Putamen (tissue), 1 donor: ENCODE results near the gene MAPT.
A peak's percentile ranks its signal among the peaks of the same experiment; 100 is the strongest.
"Not testable (repeated sequence)": the region's sequence is repeated elsewhere in the genome, so short reads cannot be mapped to it uniquely, and the experiment has no call there.

Experiments
- DNase-seq: peaks from one replicate; pipeline ENCODE4 v3.0.0-alpha.2; 2016; ENCODE audit warnings: low spot score

Gene MAPT

DNA sequence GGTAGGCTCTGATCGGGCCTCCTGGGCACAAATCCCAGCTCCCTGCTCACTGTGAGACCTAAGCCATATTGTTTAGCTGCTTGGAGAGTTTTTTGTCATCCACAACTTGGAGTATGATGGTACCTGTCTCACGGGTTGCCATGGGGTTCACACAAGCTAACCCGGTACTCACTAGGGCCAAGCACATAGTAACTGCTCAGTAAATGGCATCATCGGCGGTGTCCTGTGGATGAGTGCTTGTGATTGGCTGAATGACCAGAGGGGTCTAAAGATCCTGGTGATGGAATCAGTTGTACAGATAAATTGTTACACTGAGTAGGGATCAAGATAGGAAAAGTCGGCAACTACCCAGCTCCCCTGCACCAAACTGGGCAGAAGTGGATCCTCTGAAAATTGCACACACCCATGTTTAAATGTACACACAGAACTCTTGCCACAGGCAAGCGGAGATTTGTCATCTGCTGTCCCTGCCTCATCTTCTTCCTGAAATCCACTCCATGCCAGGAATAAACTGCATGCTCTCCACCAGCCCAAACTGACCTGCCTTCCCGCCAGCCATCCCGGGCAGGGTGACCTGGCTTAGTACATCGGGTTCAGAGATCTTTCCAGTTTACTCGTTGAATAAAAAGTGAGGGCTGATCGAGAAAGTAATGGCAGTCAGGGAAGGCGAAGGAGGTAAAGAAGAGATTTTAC is 6.5 kb downstream of the MAPT start:
- DNase-seq, result no peak

DNA sequence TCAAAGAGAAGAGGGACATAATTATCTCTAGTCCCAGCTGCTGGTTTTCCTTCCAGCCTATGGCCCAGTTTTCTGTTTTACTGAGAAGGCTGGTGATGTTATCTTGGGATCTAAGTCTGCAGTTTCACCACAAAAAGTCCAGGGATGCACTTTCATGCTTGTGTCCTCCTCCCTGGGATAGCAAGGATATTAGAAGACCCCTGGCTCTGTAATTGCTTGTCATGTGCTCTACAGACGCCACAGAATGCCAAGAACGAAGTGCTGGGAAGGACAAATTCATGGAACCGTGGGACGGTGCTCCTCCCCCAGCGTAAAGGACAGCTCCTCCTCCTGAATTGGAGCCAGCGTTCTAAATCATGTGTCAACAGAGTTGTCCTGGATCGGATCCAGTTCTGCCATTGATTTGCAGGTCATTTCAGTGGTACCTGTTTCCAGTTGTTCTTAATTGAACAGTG is 8.6 kb downstream of the MAPT start:
- DNase-seq, result no peak

DNA sequence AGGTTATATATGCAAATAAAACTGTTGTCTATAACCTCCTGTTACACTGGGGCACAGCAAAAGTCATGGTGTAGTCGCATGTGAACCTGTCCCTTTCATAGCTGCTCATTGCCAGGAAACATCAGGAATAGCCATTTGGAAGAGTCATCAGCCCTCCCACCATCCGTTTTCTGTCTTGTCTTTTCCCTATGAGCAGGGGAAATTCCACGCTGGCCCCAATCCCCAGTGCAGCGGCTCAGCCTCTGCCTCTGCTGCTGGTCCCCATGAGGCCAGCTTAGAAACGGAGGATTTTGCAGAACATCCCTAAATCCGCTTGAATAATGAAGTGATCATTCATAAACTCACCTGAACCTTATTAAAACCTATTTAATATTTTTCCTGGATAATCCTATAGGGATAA is 10.5 kb downstream of the MAPT start:
- DNase-seq, result no peak

DNA sequence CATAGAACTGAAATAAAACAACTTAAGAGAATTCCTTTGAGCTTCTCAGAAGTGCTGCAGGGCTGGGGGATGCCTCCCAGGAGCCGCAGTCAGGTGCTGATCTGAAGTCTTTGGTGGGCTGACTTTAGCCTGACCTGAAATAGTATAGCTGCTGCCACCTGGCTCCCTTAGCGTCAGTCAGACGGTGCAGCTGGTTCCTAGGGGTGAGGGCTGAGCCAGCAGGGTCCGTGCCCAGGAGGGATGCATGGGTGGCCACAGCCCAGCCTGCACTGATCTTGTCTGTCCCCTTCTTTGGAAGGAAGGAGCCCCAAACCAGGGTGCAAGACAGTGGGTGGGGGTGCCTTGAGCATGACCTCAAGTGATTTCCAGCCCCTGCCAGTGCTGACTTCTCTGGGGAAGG is 11.5 kb downstream of the MAPT start:
- no peak for DNase-seq

DNA sequence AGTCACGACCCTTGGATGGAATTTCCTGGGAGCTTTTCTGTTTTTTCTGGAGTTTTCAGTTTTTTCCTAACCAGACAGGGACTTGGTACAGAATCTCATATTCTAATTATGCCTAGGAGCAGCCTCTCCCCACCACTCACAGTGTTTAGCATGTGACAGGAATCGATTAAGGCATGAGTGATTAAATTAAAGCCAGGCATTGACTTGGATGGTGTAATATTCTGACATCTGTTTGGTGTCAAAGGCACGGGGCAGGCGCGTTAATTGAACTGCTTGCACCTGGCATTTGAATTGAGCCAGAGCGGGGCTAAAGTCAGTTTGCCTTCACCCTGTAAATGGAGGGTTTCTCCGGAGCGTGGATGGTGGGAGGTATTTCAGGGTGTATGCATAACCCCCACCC is 11.9 kb downstream of the MAPT start:
- no peak for DNase-seq

DNA sequence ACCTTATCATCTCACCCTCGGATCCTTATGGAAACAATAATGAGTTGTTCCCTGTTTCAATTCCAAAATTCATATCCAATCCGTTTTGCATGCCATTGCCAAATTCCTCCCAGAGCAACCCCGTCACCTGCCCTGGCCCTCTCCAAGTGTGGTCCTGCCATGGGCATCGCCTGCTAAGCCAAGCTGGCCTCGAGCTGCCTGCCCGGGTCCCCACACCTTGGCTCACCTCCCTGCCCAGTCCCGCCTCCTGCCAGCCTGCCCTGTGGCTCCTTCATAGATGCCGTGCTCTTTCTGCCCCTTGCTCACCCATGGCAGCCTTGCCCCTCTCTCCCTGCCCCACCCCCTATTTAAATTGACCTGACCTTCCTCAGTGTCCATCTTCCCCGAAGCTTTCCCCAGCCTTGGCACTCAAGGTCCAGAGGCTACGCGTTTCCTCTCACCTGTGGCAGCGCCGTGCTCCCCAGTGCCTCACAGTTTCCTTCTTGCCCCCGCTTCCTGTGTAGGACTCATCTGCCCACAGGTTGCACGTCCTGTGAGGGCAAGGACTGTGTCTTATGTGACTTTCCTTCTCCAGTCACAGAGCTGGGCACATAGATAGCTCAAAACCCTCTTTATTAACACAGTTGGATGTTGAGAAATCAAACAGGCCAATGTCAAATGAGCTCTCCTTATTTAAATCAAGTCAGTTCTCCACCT is 12.7 kb downstream of the MAPT start:
- no peak for DNase-seq

DNA sequence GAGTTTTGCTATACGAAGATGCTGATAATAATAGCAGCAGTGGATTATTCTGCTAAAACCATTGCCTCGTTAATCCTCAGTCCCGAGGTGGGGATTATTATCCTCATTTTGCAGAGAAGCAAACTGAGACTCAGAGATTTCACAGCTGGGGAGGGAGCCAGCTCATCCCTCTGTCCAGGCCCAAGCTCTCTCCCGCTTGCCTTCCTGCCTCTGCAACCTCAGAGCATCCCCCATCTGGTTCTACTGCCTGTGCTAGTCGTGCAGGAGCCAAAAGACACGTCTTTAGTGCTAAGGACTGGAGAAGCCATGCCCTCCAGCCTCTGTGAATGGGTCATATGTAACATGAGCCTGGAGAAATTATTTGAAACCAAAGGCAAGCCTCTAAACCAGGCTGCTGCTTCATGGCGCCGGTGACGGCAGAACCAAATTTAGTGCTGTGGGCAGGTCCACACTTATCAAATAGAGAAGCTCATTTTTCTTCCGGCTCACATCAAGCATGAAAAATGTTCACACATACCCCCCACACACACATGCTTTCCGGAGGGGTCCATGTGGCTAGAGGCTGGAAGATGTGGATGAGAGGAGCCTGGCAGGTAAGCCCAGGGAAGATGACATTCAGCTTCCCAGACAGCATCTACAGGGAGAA is 13.5 kb downstream of the MAPT start:
- DNase-seq, result no peak

DNA sequence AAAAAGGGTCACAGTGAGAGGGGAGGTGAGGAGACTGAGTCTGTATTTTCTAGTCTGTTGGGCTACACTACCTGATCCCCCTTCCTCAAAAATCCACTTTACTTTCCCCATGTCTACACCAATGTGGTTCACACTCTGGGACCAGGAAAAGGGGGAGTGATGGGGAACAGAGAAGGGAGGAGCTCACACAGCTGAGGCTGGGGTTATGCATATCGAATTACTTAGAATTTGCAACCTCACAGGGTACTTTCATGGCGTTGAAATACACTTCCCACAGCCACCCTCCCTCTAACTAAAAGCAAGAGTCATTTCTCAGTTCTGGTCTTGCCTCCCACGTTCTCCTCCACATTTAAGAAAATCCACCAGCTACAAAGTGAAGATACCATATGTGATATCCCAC is 14.1 kb downstream of the MAPT start:
- no peak for DNase-seq

DNA sequence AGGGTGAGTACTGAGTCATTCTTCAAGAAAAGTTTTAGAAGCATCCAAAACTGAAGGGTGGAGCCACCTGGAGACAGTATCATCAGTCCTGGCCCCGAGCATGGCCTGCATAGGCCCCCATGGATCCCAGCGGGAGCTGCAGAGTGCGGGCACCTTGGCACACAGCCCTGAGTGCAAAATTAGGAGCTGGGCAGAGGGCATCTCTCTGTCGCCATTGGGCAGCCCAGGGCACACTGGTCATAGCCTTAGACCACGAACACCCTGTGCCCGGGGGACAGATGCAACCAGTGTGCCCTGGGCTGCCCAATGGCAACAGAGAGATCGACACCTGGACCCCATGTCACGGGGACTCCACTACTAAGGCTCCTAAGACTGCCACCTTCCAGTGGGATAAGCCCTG is 14.6 kb downstream of the MAPT start:
- no peak for DNase-seq

DNA sequence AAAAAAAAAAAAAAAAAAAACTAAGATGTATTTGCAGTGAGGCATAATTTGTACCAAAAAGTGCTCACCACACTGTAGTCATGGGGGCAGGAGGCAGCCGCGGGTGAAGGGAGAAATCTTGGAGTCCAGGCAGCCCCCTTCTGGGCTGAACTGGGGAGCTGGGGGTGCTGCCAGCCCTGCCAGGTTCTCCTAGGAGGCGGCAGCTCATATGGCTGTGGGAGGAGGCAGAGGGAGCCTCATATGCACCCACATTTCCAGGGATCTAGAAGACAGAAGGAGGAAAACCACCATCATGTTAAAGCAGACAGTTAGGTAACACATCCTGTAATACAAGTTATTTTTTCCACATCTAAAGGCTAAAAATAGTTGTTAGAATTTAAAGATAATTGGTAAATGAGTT is 16.3 kb downstream of the MAPT start:
- peak; percentile 52 for DNase-seq

DNA sequence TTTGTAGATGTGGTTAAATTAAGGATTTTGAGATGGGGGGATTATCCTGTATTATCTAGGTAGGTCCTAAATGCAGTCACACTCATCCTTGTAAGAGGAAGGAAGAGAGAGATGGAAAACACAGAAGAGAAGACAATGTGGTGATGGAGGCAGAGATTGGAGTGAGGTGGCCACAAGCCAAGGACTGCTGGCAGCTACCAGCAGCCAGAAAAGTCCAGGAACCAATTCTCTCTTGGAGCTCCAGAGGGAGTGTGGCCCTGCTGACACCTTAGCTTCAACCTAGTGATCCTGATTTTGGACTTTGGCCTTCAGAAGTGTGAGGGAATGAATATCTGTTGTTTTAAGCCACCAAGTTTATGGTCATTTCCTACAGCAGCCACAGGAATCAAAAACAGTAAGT is 18.0 kb downstream of the MAPT start:
- DNase-seq, result no peak

DNA sequence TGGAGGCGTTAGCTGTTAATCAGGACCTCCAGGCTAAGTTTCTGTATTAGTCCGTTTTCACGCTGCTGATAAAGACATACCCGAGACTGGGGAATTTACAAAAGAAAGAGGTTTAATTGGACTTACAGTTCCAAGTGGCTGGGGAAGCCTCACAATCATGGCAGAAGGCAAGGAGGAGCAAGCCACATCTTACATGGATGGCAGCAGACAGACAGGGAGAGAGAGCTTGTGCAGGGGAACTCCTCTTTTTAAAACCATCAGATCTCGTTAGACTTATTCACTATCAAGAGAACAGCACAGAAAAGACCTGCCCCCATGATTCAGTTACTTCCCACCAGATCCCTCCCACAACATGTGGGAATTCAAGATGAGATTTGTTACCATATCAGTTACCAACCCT is 18.7 kb downstream of the MAPT start:
- DNase-seq, result not testable (repeated sequence)

DNA sequence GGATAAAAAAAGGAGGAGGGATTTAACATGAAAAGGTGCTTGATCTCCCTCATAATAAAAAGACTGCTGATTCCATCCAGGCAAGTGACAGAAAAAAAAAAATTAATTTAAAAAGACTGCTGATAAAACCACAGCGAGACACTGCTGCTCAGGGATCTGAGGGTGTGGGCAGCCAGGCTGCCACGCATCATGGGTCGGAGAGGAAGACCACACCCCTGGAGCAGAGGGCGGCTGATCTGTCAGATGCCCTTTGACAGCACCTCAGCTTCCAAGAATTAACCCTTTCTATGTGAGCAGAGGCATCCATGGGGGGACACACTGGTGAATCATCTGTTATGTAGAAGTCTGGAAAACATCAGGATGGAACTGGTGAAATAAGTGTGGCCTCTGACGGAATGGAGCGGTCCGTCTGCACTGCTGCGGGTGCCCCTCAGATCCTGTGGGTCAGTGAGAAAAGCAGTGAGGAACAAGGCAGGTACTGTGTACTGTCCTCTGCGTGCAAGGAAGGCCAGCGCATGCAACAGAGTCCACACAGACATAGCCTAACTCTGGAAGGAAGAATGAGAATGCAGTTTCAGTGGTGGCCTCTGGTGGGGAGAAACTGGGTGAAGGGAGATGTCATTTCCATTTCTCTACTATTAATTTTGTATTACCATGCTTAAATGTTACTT is 19.8 kb downstream of the MAPT start:
- DNase-seq, result peak; percentile 43

DNA sequence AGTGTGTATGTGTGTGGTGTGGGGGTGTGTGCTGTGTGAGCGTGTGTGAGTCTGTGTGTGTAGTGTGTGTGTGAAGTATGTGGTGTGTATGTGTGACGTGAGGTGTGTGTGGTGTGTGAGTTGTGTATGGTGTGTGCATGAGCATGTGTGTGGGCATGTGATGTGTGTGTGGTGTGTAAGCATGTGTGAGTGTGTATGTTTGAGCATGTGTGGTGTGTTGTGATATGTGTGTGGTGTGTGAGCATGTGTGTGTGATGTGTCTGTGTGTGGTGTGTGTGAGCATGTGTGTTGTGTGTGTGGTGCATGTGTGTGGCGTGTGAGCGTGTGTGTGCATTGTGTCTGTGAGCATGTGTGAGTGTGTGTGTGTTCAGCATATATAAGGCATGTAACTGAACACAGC is 20.9 kb downstream of the MAPT start:
- DNase-seq, result no peak

DNA sequence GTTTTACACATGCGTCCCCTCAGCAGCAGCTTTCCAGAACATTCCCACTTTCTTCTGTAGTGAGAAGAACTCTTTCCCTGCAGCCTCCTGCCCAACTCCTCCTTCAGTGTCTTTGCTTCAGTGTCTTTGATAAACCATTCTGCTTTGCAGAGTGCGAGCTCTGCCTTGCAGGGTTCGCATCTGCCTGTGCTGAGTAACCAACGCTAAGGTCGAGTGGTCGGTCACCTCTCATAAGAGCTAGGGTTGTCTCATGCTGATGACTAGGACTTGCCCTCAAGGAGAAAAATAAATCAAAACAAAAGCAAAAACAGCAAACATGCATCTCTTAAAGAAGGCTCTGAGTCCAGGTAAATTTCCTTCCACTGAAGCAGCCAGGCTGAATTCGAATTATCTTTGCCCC is 22.7 kb downstream of the MAPT start:
- no peak for DNase-seq

DNA sequence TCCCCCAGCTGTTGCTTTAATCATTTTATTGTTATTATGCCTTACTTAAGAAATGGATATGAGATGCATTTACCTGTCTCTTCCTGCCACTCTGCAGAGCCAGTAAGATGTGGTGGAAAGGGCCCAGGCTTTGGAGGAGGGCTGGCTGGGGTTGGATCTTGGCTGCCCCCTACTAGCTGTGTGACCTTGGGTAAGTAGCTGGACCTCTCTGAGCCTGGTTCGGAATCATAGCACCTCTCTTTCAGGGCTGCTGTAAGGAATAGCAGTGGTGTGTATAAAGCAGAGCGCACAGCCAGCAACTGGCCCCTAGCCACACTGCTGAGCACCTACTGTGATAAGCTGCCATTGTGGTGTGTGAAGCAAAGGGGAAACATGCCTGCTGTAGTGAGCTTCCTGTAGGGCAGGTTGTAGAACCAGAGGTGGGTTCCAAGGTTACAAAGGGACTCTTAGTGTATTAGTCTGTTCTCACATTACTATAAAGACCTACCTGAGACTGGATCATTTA is 23.9 kb downstream of the MAPT start:
- DNase-seq, result no peak

DNA sequence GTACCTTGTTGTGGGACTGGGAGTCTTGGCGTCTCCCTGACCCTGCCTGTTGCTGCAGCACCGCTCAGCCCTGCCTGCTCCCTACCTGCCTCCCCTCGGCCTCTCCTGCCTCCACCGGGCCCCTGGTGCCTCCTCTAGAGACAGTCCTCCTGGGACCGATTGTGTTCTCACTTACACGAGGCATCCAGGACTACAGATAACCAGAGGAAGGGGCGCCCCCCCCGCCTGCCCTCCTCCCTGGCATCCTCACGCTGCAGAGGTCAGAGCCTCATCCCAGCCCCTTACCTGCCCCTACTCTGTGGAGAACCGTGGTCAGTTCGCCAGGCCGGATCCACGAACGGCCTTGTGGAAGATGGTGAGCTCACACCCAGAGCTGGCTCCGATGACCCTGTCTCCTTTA is 24.8 kb downstream of the MAPT start:
- DNase-seq, result no peak

DNA sequence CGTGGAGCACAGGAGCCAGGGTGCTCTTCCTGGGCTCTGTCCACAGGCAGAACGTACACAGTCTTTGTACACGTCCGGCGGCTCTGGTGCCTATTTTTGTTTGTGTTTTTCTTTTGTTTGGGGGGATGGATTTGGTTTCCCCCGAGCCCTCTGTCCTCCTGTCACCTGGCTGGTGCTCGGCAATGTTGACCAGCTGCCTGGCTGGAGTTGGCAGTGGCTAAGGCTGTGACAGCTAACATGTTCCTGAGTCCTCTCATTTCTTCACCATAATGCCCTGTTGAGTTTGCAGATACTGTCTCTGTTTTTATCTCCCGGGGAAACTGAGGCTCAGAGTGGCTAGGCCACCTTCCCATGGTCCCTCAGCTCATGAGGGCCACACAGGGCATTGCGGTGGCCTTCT is 25.7 kb downstream of the MAPT start:
- no peak for DNase-seq

DNA sequence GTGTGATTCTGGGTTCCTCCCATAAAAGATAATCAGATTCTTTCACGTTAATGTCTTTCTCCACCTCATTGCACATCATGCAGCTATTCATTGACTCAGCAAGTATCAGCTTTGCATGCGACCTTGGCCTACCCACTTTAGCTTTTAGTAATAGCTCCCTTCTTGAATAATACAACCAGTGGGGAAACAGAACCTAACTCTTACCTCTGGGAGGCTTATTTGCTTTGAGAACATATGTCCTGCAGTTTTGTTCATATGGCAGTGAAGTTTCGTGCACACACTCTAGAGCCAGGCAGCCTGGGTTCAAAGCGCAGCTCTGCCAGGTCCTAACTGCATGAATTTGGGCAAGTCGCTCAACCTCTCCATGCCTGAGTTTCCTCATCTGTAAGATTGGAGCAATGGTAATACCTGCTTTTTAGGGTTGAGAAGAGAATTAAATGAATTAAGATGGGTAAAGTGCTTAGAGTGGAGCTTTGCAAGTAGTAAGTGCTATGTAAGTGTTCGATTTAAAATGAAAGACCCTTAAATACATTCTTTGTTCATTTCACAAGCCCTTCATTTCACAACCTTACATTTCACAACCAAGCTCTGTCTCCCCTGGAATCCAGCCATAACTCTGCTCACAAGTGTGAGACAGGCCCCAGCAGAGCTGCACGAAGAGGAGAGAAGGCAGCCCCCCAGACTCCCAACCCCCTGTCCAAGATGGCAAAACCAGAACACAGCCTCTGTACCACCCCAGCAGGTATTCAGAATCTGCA is 29.3 kb downstream of the MAPT start:
- DNase-seq, result no peak

DNA sequence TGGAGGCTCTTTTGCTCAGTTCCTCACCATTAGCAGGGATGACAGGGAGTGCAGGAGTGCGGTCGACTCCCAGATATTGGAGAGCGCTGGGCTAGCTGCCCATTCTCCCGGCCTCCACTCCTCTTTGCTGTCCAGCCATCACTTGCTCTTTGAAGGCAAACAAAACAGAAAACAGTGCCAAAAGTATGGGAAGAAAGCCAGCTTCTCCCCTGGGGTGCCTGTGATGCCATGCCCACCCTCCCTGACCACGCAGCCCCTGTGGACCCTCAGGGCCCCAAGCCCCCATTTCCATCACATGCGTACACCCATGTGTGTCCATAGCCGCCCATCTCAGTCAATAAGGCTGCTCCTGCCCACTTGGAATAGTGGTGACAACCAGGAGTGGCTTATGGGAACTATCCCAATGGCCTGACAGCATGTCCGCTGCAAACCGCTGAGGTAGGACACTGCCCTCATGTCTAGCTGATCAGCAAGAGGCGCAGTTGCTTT is 30.0 kb downstream of the MAPT start:
- DNase-seq, result no peak

DNA sequence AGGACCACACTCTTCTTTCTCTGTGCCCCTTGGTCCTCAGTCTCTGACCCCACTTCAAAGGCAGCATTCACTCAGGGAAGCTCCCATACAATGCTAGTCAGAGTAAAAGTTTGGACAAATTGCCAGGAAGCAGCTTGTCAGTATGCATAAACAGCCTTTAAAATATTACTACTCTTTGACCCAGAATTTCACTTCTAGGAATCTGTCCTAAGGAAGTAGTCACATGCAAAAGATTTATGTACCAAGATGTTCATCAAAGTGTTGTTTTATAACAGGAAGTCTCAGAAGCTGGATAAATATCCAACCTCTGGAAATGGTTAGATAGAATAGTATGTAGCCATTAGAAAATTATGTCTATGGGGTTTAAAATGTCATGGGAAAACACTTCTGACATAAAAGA is 31.0 kb downstream of the MAPT start:
- DNase-seq, result no peak

DNA sequence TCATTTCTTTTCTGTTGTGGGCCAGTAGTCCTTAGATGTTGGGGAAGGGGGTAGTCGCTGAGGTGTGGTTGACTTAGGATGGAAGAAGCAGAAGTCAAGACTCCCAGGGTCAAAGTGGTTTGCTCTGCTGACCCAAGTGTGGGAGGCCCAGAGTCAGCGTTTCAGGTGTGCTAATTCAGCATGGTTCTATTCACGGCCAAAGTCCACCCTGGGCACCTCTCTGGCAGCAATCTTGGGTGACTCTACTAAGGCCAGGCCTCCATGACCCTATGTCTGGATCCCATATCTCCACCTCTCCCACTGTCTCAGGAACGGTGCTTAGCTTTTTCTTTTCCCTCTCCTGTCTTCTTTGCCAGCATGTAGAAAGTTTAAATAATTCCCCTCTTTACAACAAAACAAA is 32.9 kb downstream of the MAPT start:
- DNase-seq, result no peak
